Measurements from ENCODE around the gene CREM. TPM values are rescaled to one million over a fixed set of nuclear protein-coding genes. Genes with fewer than 3 reads are reported as not detected.
A peak's percentile ranks its signal among the peaks of the same experiment; 100 is the strongest.

CREM gene
- polyA plus RNA-seq, 3 donors, result 11.4 to 12.4 (median 12.1) TPM

DNA sequence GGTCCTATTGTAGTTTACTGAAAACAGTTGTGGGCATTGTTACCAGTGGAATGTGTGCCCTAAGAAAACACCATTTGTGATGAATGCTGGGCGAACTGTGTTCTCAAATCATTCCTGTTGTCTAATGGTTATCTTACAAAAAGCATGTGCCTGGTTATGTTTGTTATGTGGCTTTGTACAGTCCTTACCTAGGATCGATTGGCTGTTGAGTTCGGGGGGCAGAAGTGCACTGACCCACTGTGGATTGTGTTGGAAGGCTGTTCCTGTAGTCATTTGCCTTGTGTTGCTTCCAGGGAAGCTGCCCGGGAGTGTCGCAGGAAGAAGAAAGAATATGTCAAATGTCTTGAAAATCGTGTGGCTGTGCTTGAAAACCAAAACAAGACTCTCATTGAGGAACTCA is 84.3 kb downstream of the CREM start:
- peaks cover 0 to 5% (median 0%) of the 10 kb centered on the region in 3 donors for H3K27me3 Mint-ChIP-seq (ENCODE audit: low read depth in 3 of 3)
- Histone ChIP-seq H4K20me1 (ENCODE audit: insufficient read depth, low read length) (no peaks in the 10 kb centered on the region), H2AFZ (ENCODE audit: insufficient read depth, low read depth, low read length, poor library complexity, severe bottlenecking) (no peak overlapping the region), H3K4me3 (replicated peaks in 1 of 3; ENCODE audit: low read depth in 2 of 3, low read length in 3 of 3) (no peak overlapping the region), H3K4me1 (ENCODE audit: control insufficient read depth in 1 of 2, insufficient read depth in 2 of 2, low read length in 2 of 2) (peaks cover 15 to 16% of the 10 kb centered on the region in 2 donors), H3K9me3 (replicated peaks in 1 of 2; ENCODE audit: control insufficient read depth in 1 of 2, insufficient read depth in 1 of 2, low read length in 2 of 2) (no peaks in the 10 kb centered on the region), H3K4me2 (replicated peaks; ENCODE audit: extremely low read depth, low read length, poor library complexity, severe bottlenecking) (no peak overlapping the region), H3K27ac (ENCODE audit: low read depth in 1 of 2, low read length in 2 of 2) (no peak overlapping the region), H3K36me3 (replicated peaks in 1 of 2; ENCODE audit: control insufficient read depth in 1 of 2, insufficient read depth in 2 of 2, low read length in 2 of 2) (no peaks in the 10 kb centered on the region), H3K79me2 (ENCODE audit: insufficient read depth, low read length) (no peaks in the 10 kb centered on the region), H3K9ac (ENCODE audit: insufficient read depth, low read length, poor library complexity, severe bottlenecking) (no peak overlapping the region), H3K27me3 (ENCODE audit: control insufficient read depth in 2 of 2, insufficient read depth in 2 of 2, low read length in 2 of 2) (no peaks in the 10 kb centered on the region)
- H3K4me1 Mint-ChIP-seq, result peaks cover 33% of the 10 kb centered on the region
- 94% methylated on average over 4 of the region's 6 CpGs for WGBS (ENCODE audit: insufficient coverage)
- H3K36me3 Mint-ChIP-seq, result peaks cover 0 to 2% of the 10 kb centered on the region in 2 donors
- intact Hi-C loops (cut with micrococcal nuclease), result no loop called here
- no peak overlapping the region for H3K4me3 Mint-ChIP-seq
- peak overlapping the region in 4 of 7 donors; percentile 26 to 43 (median 37) for H3K27ac Mint-ChIP-seq
- no peak for DNase-seq
- H3K9me3 Mint-ChIP-seq, result peaks cover 0 to 2% (median 0%) of the 10 kb centered on the region in 7 donors
- no peak for TF ChIP-seq CTCF (IDR thresholded peaks at IDR 0.05)

GRCh38 chr10:35211390-35211789 is 84.7 kb downstream of the CREM start:
- H3K27me3 ChIP-seq (ENCODE audit: control insufficient read depth in 2 of 2, insufficient read depth in 2 of 2, low read length in 2 of 2), result no peaks in the 10 kb centered on the region
- no peak overlapping the region for H3K9ac ChIP-seq (ENCODE audit: insufficient read depth, low read length, poor library complexity, severe bottlenecking)
- Mint-ChIP-seq H3K27me3 (ENCODE audit: low read depth in 3 of 3) (peaks cover 0 to 5% (median 0%) of the 10 kb centered on the region in 3 donors), H3K27ac (peak overlapping the region in 4 of 7 donors; percentile 26 to 43 (median 37)), H3K4me3 (peak overlapping the region in 1 of 2 donors; percentile 3), H3K4me1 (peaks cover 37% of the 10 kb centered on the region), H3K9me3 (peaks cover 0 to 2% (median 0%) of the 10 kb centered on the region in 7 donors), H3K36me3 (peaks cover 0 to 2% of the 10 kb centered on the region in 2 donors)
- H2AFZ ChIP-seq (ENCODE audit: insufficient read depth, low read depth, low read length, poor library complexity, severe bottlenecking), result no peak overlapping the region
- peak in 2 of 3 donors; percentile 11 to 26 for DNase-seq
- intact Hi-C loops (cut with micrococcal nuclease), result no loop called here
- H3K4me2 ChIP-seq (replicated peaks; ENCODE audit: extremely low read depth, low read length, poor library complexity, severe bottlenecking), result no peak overlapping the region
- no peak overlapping the region for H3K27ac ChIP-seq (ENCODE audit: low read depth in 1 of 2, low read length in 2 of 2)
- no peak overlapping the region for H3K4me3 ChIP-seq (replicated peaks in 1 of 3; ENCODE audit: low read depth in 2 of 3, low read length in 3 of 3)
- H3K4me1 ChIP-seq (ENCODE audit: control insufficient read depth in 1 of 2, insufficient read depth in 2 of 2, low read length in 2 of 2), result peaks cover 15 to 16% of the 10 kb centered on the region in 2 donors
- H4K20me1 ChIP-seq (ENCODE audit: insufficient read depth, low read length), result no peaks in the 10 kb centered on the region
- WGBS (ENCODE audit: insufficient coverage), result 30% methylated on average over 3 of the region's 7 CpGs
- no peaks in the 10 kb centered on the region for H3K79me2 ChIP-seq (ENCODE audit: insufficient read depth, low read length)
- no peak for TF ChIP-seq CTCF (IDR thresholded peaks at IDR 0.05)
- no peaks in the 10 kb centered on the region for H3K36me3 ChIP-seq (replicated peaks in 1 of 2; ENCODE audit: control insufficient read depth in 1 of 2, insufficient read depth in 2 of 2, low read length in 2 of 2)
- H3K9me3 ChIP-seq (replicated peaks in 1 of 2; ENCODE audit: control insufficient read depth in 1 of 2, insufficient read depth in 1 of 2, low read length in 2 of 2), result no peaks in the 10 kb centered on the region

Measured in CD14-positive monocyte (primary cell).